HT1080 (cell line): ENCODE data around the gene MTHFD1. TPM values are rescaled to one million over a fixed set of nuclear protein-coding genes. Genes with fewer than 3 reads are reported as not detected.

Experiments
- DNase-seq: peaks from one replicate; pipeline ENCODE4 v3.0.0-alpha.2; 2015; ENCODE audit warnings: low read depth
- total RNA-seq: library from RNA; depleted of rRNA; stranded (reverse); fragments of >200 nt; shearing (Covaris generic); gene quantifications from 2 replicates; pipeline ENCODE4 v1.2.3, GENCODE V29; 2014

MTHFD1 gene
- total RNA-seq, 1 experiment from 2014 or later, result 74.4 TPM

GRCh38 chr14:64488590-64489099 lies 100.5 kb downstream of the MTHFD1 start:
- DNase-seq, result no peak

DNA sequence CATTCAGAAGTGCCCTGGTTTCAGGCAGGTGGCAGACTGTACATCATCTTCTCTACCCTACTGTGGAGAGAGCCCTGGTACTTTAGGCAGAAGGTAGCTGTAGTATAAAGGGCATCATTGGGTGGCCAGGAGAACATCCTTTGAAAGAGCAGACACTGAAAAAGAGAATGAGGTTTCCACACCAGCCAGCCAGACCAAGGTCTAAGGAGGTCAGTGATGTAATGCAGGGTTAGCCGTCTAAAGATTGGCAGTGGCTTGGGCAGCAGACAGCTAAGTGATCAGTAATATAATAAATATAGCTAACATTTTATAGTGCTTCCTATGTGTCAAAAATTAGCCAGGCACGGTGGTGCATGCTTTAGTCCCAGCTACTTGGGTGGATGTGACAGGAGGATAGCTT lies 103.5 kb downstream of the MTHFD1 start:
- DNase-seq, result no peak

GRCh38 chr14:64493455-64493854 lies 105.3 kb downstream of the MTHFD1 start:
- no peak for DNase-seq

- DNase-seq, result no peak
Measured at GRCh38 chr14:64495252-64495651, 107.1 kb downstream of the MTHFD1 start.

- DNase-seq, result no peak
Measured at GRCh38 chr14:64496764-64497163, 108.6 kb downstream of the MTHFD1 start.

DNA sequence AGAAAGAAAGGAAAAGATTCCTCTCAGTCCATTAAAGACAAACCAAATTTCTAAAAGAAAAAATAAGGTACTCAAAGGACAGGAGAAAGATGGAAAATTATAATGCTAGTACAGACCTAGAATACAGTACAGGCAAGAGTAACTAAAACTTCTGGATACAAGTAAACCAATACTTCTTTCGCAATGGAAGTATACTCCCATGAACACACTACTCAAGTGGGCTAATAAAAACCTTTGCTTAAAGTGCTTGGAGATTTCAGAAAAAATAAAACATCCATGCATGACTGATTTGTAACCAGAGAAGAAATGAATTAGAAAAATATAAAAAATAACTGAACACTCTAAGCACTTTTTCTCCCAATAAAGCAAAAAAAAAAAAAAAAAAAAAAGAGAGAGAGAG lies 111.9 kb downstream of the MTHFD1 start:
- no peak for DNase-seq

DNA sequence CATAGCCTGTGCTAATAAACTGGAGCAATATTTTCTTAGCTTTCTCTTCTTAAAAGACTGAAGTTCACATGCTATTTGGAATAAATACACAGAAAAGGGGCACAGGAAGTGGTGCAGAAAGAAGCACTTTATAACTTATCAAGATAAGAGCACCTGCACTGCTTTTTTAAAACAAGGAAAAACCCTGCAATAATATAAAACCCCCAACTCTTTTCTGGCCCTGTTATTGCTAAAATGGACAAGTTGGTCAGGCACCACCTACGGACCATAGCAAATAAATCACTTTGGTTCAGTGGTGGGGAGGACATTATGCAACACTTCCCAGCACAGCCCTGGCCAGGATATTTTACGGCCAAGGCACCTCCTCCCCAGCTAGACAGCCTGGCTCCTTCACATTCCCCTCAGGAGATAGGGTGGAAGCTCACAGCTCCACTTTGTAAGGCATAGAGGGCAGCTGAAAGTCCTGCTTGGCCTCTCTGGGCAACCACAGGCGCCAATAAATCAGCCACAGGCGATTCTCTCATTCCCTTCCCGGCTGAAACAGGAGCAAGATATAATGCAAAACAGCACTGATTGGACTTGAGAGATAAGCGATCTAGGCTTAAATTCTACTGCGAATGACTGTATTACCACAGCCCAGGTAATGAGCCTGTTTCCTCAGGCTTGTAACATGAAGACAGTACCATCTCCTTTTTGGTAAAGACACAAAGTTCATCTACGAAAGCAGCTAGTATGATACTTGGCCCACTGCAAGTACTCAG lies 113.4 kb downstream of the MTHFD1 start:
- peak; percentile 79 for DNase-seq

- no peak for DNase-seq
Measured at GRCh38 chr14:64502456-64502855, 114.3 kb downstream of the MTHFD1 start.

- no peak for DNase-seq
Measured at GRCh38 chr14:64502887-64503433, 114.8 kb downstream of the MTHFD1 start.

- peak; percentile 95 for DNase-seq
Measured at GRCh38 chr14:64503434-64504309, 115.5 kb downstream of the MTHFD1 start, which contains the start of gene ZBTB25. ZBTB25 (minus strand) TSS chr14:64503838; CDS start chr14:64490533, 13,305 bp downstream.

- DNase-seq, result peak; percentile 86
Measured at GRCh38 chr14:64504310-64504896, 116.2 kb downstream of the MTHFD1 start, which contains the start of gene ZBTB1. ZBTB1 (plus strand) TSS chr14:64504770; CDS start chr14:64521505, 16,735 bp downstream.

GRCh38 chr14:64504897-64505794 lies 117.0 kb downstream of the MTHFD1 start:
- DNase-seq, result peak; percentile 85

- no peak for DNase-seq
Measured at GRCh38 chr14:64506721-64507120, 118.6 kb downstream of the MTHFD1 start.

DNA sequence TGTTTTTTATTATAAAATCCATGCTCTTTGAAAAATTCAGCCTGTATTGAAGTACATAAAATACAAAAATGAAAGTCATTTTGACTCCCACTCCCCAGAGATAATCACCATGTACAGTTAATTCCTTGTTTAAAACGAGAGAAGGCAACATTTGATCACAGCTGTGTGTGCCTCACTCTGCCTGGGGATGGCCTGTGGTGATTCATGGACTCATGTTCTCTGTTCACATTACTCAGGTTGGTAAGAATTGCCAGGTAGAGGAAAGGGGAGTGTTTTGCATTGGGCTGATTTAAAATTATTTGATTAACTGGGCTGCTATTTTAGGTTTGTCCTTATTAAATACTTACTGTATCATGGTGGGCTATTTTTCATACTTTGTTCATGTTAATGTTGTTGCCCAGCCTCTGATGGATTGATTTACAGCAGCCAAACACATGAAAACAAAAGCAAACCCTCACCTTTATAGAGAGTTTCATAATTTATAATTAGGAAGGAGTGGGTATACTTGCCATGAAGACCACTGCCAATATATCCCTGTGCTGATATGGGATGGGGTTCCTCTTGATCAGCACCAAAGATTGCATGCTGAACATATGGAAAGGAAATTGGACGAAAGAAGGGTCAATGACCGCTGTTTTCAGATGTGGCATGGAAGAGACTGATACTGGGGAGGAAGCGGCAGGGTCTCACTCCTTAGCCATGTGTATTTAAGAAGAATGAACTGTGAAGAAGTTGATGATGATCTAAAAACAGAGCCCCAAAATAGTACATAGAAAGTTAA lies 119.4 kb downstream of the MTHFD1 start:
- DNase-seq, result no peak

- DNase-seq, result no peak
Measured at GRCh38 chr14:64508215-64508776, 120.1 kb downstream of the MTHFD1 start.

DNA sequence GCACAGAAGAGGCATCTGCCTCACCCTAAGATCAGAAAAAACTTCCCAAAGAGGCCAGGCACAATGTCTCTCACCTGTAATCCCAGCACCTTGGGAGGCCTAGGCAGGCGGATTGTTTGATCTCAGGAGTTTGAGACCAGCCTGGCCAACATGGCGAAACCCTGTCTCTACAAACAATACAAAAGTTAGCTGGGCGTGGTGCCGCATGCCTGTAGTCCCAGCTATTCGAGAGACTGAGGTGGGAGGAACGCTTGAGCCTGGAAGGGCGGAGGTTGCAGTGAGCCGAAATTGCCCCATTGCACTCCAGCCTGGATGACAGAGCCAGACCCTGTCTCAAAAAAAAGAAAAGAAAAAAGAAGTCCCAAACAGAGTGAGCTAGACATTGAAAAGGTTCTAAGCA lies 120.9 kb downstream of the MTHFD1 start:
- no peak for DNase-seq
